Measurements from ENCODE around the gene TYW3.
A peak's percentile ranks its signal among the peaks of the same experiment; 100 is the strongest.

TYW3 gene

DNA sequence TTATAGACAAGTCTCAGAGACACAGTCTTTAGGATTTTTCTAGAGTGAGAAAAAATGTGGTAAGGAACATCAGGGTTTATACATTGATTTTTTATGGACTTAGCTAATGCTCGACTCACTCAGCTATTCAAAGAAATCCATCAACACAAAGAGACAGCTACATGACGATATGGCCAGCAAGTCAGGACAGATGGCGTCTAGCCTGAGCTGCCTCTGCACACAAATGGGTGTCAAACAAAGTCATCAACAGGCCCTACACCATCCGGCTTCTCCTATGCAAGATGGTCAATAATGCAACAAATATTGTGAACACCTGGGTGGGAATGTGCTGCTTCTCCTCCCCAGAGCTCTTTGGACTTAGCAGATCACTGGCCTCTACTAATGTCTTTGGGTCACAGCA is 46.0 kb upstream of the TYW3 start:
- Histone ChIP-seq H3K27ac (ENCODE audit: extremely low read depth, low read depth, low read length) (no peak overlapping the region), H3K36me3 (ENCODE audit: control insufficient read depth in 2 of 2, insufficient read depth in 1 of 2, low read length in 2 of 2) (no peaks in the 10 kb centered on the region), H3K4me3 (ENCODE audit: low read depth, low read length) (no peak overlapping the region), H3K4me1 (ENCODE audit: control insufficient read depth, insufficient read depth, low read length) (no peaks in the 10 kb centered on the region), H3K9me3 (ENCODE audit: control insufficient read depth, insufficient read depth, low read depth, low read length) (no peaks in the 10 kb centered on the region)
- POLR2A ChIA-PET, result no interaction called here
- no peak for TF ChIP-seq ZNF274 (IDR thresholded peaks at IDR 0.05; ENCODE audit: low read length)
- TF ChIP-seq ZNF274 (tag by site-specific recombination; IDR thresholded peaks at IDR 0.05; ENCODE audit: borderline replicate concordance), result no peak
- no peak for TF ChIP-seq ZNF239 (tag by site-specific recombination; IDR thresholded peaks at IDR 0.05)
- no peak for TF ChIP-seq ZNF776 (tag by site-specific recombination; IDR thresholded peaks at IDR 0.05; ENCODE audit: borderline replicate concordance)
- no peak for TF ChIP-seq ZNF157 (tag by site-specific recombination; IDR thresholded peaks at IDR 0.05)
- CTCF ChIA-PET, result no interaction called here

DNA sequence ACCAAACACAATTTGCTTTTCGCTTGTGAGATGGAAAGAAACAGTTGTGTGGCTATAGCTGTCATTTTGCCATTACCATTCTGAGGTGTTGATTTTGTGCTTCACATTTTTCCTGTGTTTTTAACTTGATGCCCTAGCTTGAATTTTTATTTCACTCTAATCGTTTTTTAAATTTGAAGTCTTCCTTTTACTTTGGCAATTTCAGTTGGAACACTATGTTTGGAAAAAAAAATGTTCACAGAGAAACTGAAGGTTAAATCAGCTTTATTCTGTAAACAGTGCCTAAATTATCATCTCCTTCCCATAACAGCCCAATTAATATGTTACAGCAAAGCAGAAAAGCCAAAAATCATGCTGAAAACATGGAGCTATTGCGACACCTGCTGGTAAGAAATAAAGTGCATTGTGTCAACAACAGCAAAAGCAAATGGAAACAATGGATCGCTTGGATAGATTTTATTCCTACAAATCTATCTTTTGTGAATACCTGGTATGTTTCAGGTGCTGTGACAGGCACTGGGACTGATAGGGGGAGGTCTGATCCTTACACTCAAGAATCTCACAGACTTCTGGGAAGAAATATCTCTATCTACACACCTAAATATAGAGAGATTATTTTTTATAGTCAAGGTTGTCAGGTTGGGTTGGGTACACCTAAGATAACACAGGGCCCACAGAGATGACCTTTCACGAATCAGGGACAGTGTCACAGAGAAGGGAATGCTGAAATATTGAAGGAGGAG is 43.2 kb upstream of the TYW3 start:
- H3K4me3 ChIP-seq (ENCODE audit: low read depth, low read length), result no peak overlapping the region
- POLR2A ChIA-PET, result no interaction called here
- H3K9me3 ChIP-seq (ENCODE audit: control insufficient read depth, insufficient read depth, low read depth, low read length), result no peaks in the 10 kb centered on the region
- H3K27ac ChIP-seq (ENCODE audit: extremely low read depth, low read depth, low read length), result no peak overlapping the region
- no peaks in the 10 kb centered on the region for H3K4me1 ChIP-seq (ENCODE audit: control insufficient read depth, insufficient read depth, low read length)
- peak; percentile 89 for TF ChIP-seq ZNF654 (tag by site-specific recombination; IDR thresholded peaks at IDR 0.05; ENCODE audit: low read depth)
- peak; percentile 48; the same call in 1 of the 2 replicates for TF ChIP-seq ZNF660 (tag by site-specific recombination; IDR thresholded peaks at IDR 0.05)
- TF ChIP-seq, protein P1, sequence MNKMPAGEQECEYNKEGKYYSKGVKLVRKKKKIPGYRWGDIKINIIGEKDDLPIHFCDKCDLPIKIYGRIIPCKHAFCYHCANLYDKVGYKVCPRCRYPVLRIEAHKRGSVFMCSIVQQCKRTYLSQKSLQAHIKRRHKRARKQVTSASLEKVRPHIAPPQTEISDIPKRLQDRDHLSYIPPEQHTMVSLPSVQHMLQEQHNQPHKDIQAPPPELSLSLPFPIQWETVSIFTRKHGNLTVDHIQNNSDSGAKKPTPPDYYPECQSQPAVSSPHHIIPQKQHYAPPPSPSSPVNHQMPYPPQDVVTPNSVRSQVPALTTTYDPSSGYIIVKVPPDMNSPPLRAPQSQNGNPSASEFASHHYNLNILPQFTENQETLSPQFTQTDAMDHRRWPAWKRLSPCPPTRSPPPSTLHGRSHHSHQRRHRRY (tag by site-specific recombination; IDR thresholded peaks at IDR 0.05), result no peak
- TF ChIP-seq, protein P2, sequence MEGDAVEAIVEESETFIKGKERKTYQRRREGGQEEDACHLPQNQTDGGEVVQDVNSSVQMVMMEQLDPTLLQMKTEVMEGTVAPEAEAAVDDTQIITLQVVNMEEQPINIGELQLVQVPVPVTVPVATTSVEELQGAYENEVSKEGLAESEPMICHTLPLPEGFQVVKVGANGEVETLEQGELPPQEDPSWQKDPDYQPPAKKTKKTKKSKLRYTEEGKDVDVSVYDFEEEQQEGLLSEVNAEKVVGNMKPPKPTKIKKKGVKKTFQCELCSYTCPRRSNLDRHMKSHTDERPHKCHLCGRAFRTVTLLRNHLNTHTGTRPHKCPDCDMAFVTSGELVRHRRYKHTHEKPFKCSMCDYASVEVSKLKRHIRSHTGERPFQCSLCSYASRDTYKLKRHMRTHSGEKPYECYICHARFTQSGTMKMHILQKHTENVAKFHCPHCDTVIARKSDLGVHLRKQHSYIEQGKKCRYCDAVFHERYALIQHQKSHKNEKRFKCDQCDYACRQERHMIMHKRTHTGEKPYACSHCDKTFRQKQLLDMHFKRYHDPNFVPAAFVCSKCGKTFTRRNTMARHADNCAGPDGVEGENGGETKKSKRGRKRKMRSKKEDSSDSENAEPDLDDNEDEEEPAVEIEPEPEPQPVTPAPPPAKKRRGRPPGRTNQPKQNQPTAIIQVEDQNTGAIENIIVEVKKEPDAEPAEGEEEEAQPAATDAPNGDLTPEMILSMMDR (tag by site-specific recombination; IDR thresholded peaks at IDR 0.05), result 0 out of 2 replicates have a peak, but pooled peaks have one; percentile 51
- H3K36me3 ChIP-seq (ENCODE audit: control insufficient read depth in 2 of 2, insufficient read depth in 1 of 2, low read length in 2 of 2), result no peaks in the 10 kb centered on the region
- CTCF ChIA-PET, result interaction anchor here (0.6 to 3.9 kb wide), 28 partner anchors 10 to 1349 kb away, joined by 3 to 32 read pairs (median 4); partner anchors contain the start of genes CRYZ and TYW3

DNA sequence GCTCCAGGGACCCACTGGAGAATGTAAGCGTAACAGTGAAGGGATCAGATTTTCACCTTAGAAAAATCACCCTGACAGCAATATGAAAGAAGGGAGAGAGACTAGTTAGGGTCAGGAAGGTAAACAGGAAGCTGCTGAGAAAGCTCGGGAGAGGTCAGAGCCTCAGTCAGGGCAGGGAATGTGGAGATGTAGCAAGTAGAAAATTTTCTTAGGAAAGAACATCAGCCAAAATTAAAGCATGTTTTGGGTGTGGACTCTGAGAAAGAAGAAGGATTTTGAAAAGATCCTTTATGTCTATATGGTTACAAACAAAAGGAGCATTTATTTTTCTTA is 42.6 kb upstream of the TYW3 start:
- no peak overlapping the region for H3K27ac ChIP-seq (ENCODE audit: extremely low read depth, low read depth, low read length)
- ChIA-PET CTCF (interaction anchor here (0.6 to 3.9 kb wide), 14 partner anchors 10 to 851 kb away, joined by 3 to 32 read pairs (median 4); partner anchors contain the start of genes CRYZ and TYW3), POLR2A (no interaction called here)
- no peaks in the 10 kb centered on the region for H3K9me3 ChIP-seq (ENCODE audit: control insufficient read depth, insufficient read depth, low read depth, low read length)
- no peak overlapping the region for H3K4me3 ChIP-seq (ENCODE audit: low read depth, low read length)
- no peaks in the 10 kb centered on the region for H3K36me3 ChIP-seq (ENCODE audit: control insufficient read depth in 2 of 2, insufficient read depth in 1 of 2, low read length in 2 of 2)
- H3K4me1 ChIP-seq (ENCODE audit: control insufficient read depth, insufficient read depth, low read length), result no peaks in the 10 kb centered on the region
- TF ChIP-seq, protein P3, sequence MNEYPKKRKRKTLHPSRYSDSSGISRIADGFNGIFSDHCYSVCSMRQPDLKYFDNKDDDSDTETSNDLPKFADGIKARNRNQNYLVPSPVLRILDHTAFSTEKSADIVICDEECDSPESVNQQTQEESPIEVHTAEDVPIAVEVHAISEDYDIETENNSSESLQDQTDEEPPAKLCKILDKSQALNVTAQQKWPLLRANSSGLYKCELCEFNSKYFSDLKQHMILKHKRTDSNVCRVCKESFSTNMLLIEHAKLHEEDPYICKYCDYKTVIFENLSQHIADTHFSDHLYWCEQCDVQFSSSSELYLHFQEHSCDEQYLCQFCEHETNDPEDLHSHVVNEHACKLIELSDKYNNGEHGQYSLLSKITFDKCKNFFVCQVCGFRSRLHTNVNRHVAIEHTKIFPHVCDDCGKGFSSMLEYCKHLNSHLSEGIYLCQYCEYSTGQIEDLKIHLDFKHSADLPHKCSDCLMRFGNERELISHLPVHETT (tag by site-specific recombination; IDR thresholded peaks at IDR 0.05), result no peak
- TF ChIP-seq ZNF776 (tag by site-specific recombination; IDR thresholded peaks at IDR 0.05; ENCODE audit: borderline replicate concordance) (no peak), ZFP41 (tag by site-specific recombination; IDR thresholded peaks at IDR 0.05; ENCODE audit: borderline replicate concordance) (no peak), SALL2 (tag by site-specific recombination; IDR thresholded peaks at IDR 0.05; ENCODE audit: borderline replicate concordance) (no peak), ZNF157 (tag by site-specific recombination; IDR thresholded peaks at IDR 0.05) (no peak), ZNF221 (tag by site-specific recombination; IDR thresholded peaks at IDR 0.05; ENCODE audit: borderline replicate concordance) (no peak), ZNF16 (tag by site-specific recombination; IDR thresholded peaks at IDR 0.05; ENCODE audit: low read depth) (no peak)
- TF ChIP-seq, protein P2 (tag by site-specific recombination; IDR thresholded peaks at IDR 0.05), result no peak
- TF ChIP-seq, protein P4, sequence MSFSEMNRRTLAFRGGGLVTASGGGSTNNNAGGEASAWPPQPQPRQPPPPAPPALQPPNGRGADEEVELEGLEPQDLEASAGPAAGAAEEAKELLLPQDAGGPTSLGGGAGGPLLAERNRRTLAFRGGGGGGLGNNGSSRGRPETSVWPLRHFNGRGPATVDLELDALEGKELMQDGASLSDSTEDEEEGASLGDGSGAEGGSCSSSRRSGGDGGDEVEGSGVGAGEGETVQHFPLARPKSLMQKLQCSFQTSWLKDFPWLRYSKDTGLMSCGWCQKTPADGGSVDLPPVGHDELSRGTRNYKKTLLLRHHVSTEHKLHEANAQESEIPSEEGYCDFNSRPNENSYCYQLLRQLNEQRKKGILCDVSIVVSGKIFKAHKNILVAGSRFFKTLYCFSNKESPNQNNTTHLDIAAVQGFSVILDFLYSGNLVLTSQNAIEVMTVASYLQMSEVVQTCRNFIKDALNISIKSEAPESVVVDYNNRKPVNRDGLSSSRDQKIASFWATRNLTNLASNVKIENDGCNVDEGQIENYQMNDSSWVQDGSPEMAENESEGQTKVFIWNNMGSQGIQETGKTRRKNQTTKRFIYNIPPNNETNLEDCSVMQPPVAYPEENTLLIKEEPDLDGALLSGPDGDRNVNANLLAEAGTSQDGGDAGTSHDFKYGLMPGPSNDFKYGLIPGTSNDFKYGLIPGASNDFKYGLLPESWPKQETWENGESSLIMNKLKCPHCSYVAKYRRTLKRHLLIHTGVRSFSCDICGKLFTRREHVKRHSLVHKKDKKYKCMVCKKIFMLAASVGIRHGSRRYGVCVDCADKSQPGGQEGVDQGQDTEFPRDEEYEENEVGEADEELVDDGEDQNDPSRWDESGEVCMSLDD (tag by site-specific recombination; IDR thresholded peaks at IDR 0.05), result no peak
- TF ChIP-seq, protein P5, sequence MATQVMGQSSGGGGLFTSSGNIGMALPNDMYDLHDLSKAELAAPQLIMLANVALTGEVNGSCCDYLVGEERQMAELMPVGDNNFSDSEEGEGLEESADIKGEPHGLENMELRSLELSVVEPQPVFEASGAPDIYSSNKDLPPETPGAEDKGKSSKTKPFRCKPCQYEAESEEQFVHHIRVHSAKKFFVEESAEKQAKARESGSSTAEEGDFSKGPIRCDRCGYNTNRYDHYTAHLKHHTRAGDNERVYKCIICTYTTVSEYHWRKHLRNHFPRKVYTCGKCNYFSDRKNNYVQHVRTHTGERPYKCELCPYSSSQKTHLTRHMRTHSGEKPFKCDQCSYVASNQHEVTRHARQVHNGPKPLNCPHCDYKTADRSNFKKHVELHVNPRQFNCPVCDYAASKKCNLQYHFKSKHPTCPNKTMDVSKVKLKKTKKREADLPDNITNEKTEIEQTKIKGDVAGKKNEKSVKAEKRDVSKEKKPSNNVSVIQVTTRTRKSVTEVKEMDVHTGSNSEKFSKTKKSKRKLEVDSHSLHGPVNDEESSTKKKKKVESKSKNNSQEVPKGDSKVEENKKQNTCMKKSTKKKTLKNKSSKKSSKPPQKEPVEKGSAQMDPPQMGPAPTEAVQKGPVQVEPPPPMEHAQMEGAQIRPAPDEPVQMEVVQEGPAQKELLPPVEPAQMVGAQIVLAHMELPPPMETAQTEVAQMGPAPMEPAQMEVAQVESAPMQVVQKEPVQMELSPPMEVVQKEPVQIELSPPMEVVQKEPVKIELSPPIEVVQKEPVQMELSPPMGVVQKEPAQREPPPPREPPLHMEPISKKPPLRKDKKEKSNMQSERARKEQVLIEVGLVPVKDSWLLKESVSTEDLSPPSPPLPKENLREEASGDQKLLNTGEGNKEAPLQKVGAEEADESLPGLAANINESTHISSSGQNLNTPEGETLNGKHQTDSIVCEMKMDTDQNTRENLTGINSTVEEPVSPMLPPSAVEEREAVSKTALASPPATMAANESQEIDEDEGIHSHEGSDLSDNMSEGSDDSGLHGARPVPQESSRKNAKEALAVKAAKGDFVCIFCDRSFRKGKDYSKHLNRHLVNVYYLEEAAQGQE (tag by site-specific recombination; IDR thresholded peaks at IDR 0.05), result no peak
